ENCODE results near the gene BCOR.

DNA sequence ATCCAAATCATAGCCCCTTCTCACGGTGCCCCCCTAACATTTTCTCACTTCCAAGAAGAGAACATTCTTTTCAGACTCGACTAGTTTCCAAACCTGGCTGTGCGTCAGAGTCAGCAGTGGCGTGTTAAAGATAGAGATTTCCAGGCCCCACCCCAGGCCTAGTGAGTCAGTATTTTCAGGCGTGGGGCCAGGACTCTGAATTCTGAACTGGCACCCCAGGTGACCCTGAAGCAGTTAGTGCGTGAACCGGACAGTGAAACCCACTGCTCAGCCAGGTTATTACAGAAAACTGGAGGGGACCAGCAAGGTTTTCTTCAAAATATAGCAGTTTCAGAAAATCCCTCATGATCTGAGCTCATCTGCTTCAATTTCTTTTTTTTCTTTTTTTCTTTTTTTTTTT, 35.0 kb upstream of the BCOR start:
- TF ChIP-seq, protein P1, sequence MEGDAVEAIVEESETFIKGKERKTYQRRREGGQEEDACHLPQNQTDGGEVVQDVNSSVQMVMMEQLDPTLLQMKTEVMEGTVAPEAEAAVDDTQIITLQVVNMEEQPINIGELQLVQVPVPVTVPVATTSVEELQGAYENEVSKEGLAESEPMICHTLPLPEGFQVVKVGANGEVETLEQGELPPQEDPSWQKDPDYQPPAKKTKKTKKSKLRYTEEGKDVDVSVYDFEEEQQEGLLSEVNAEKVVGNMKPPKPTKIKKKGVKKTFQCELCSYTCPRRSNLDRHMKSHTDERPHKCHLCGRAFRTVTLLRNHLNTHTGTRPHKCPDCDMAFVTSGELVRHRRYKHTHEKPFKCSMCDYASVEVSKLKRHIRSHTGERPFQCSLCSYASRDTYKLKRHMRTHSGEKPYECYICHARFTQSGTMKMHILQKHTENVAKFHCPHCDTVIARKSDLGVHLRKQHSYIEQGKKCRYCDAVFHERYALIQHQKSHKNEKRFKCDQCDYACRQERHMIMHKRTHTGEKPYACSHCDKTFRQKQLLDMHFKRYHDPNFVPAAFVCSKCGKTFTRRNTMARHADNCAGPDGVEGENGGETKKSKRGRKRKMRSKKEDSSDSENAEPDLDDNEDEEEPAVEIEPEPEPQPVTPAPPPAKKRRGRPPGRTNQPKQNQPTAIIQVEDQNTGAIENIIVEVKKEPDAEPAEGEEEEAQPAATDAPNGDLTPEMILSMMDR (IDR thresholded peaks at IDR 0.05) = no peak
- TF ChIP-seq POLR2A (IDR thresholded peaks at IDR 0.05) = no peak
